Measurements from ENCODE around the gene SURF6.

DNA sequence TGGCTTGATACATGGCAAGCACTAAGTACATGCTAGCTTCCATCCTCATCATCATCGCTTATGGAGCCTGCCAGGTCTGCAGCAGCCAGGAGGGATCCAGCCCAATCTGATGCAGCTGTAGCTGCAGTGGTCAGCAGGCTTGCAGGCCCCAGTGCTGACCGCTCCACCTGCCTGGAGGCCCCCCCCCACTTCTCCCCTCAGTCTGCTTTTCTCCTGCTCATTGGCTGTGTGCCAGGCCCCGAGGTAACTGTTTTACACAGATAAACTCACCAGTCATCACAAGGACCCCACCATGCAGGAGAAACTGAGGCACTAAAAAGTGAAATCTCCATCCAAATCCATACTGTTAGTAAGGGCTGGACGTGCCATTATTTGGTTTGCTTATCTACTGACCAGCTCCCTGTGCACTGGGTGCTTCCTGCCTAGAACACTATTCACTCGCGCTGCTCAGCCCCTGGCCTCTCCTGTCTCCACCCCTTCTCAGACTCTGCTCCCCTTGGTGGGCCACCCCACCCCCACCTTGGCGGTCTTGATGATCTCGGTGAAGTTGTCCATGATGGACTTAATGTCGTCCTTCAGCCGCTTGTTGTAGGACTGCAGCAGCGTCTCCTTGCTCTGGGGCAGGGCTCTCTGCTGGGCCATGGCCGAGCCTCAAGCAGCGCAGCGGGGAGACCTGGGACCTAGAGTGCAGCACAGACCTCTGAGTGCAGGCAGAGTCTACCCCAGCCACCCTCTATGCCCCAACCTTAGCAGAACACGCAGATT lies 10.2 kb upstream of the SURF6 start:
- TF ChIP-seq, protein P1, sequence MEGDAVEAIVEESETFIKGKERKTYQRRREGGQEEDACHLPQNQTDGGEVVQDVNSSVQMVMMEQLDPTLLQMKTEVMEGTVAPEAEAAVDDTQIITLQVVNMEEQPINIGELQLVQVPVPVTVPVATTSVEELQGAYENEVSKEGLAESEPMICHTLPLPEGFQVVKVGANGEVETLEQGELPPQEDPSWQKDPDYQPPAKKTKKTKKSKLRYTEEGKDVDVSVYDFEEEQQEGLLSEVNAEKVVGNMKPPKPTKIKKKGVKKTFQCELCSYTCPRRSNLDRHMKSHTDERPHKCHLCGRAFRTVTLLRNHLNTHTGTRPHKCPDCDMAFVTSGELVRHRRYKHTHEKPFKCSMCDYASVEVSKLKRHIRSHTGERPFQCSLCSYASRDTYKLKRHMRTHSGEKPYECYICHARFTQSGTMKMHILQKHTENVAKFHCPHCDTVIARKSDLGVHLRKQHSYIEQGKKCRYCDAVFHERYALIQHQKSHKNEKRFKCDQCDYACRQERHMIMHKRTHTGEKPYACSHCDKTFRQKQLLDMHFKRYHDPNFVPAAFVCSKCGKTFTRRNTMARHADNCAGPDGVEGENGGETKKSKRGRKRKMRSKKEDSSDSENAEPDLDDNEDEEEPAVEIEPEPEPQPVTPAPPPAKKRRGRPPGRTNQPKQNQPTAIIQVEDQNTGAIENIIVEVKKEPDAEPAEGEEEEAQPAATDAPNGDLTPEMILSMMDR (IDR thresholded peaks at IDR 0.05): no peak
- TF ChIP-seq POLR2A (IDR thresholded peaks at IDR 0.05): no peak

All from body of pancreas (tissue), 4 donors.